Colonic mucosa (tissue), 4 donors: Measurements from ENCODE around the gene ATF7. TPM values are rescaled to one million over a fixed set of nuclear protein-coding genes. Genes with fewer than 3 reads are reported as not detected.
A peak's percentile ranks its signal among the peaks of the same experiment; 100 is the strongest.

Source experiments
- DNase-seq: peaks from one replicate; pipeline ENCODE4 v3.0.0-alpha.2; 2020
- H3K27ac ChIP-seq: fragments of 200-600 bp; one replicate; pipeline ENCODE4 v1.8.0; 2021
- H3K27me3 ChIP-seq: fragments of 200-600 bp; one replicate; pipeline ENCODE4 v1.8.0; 2021
- H3K36me3 ChIP-seq: fragments of 200-600 bp; one replicate; pipeline ENCODE4 v1.8.0; 2021
- H3K4me1 ChIP-seq: fragments of 200-600 bp; one replicate; pipeline ENCODE4 v1.8.0; 2021; ENCODE audit warnings: mild to moderate bottlenecking
- H3K4me3 ChIP-seq: fragments of 200-600 bp; one replicate; pipeline ENCODE4 v1.8.0; 2021
- H3K9ac ChIP-seq, 2 donors: one replicate each; pipeline ENCODE4 v1.7.0; 2013; ENCODE audit warnings: control low read depth in 2 of 2, low read depth in 2 of 2, low read length in 2 of 2
- H3K9me3 ChIP-seq: fragments of 200-600 bp; one replicate; pipeline ENCODE4 v1.8.0; 2021
- CTCF ChIP-seq: fragments of 200-600 bp; IDR thresholded peaks from one replicate; pipeline ENCODE4 v1.8.0; 2022; ENCODE audit warnings: antibody characterized with exemption, mild to moderate bottlenecking
- intact Hi-C: fragments of 100-400 bp; cut with DNase I; formaldehyde crosslinking; loops from one replicate; pipeline ENCODE4 v1.14.1; 2022
- total RNA-seq, 2 donors: library from RNA; stranded (reverse); fragmentation: NEBNext Ultra II Directional in 1 of 2; extraction: Animal tissue kit (Norgen Biotek cat#: 25700) in 1 of 2; gene quantifications; one replicate each; pipeline ENCODE4 v1.2.1, GENCODE V29; 2021
- donor health status: healthy.
- donor health status: DM: no; HTN: no; CAD: no.
- donor health status: DM: no; HTN: no; CAD: no.

ATF7 gene
- total RNA-seq, 2 donors from 2014 or later: 31.1 to 38.5 TPM

GRCh38 chr12:53627919-53628318 lies 1.7 kb upstream of the ATF7 start:
- H3K27ac ChIP-seq: no peak overlapping the region
- no peak for TF ChIP-seq CTCF
- intact Hi-C loops: no loop called here
- no peak for DNase-seq
- H3K9me3 ChIP-seq: no peaks in the 10 kb centered on the region
- H3K4me1 ChIP-seq: peaks cover 5% of the 10 kb centered on the region
- no peaks in the 10 kb centered on the region for H3K27me3 ChIP-seq
- no peak overlapping the region for H3K4me3 ChIP-seq
- no peak overlapping the region for H3K9ac ChIP-seq
- no peaks in the 10 kb centered on the region for H3K36me3 ChIP-seq

- peak overlapping the region; percentile 67 for H3K27ac ChIP-seq
- H3K36me3 ChIP-seq: no peaks in the 10 kb centered on the region
Observed at GRCh38 chr12:53626702-53627169, 554 bp upstream of the ATF7 start.

GRCh38 chr12:53625373-53625945 lies 723 bp downstream of the ATF7 start:
- H3K36me3 ChIP-seq: no peaks in the 10 kb centered on the region
- H3K27ac ChIP-seq: peak overlapping the region; percentile 67
- H3K4me3 ChIP-seq: peak overlapping the region; percentile 44
- DNase-seq: no peak
- H3K9ac ChIP-seq: peak overlapping the region; percentile 24 to 92
- H3K4me1 ChIP-seq: peaks cover 5% of the 10 kb centered on the region
- no peaks in the 10 kb centered on the region for H3K27me3 ChIP-seq
- intact Hi-C loops: loop anchor here (2.0 kb wide), 1 partner anchor 49 kb away; no protein-coding TSS in a partner anchor
- no peak for TF ChIP-seq CTCF
- H3K9me3 ChIP-seq: no peaks in the 10 kb centered on the region

More at GRCh38 chr12:53626702-53627169, 554 bp upstream of the ATF7 start:
- DNase-seq: no peak
- intact Hi-C loops: no loop called here
- Histone ChIP-seq H3K9ac (peak overlapping the region in 1 of 2 donors; percentile 92), H3K9me3 (no peaks in the 10 kb centered on the region), H3K4me3 (peak overlapping the region; percentile 44), H3K27me3 (no peaks in the 10 kb centered on the region), H3K4me1 (peaks cover 5% of the 10 kb centered on the region)
- TF ChIP-seq CTCF: no peak

GRCh38 chr12:53624956-53625355 lies 1.2 kb downstream of the ATF7 start:
- intact Hi-C loops: loop anchor here (2.0 kb wide), 1 partner anchor 50 kb away; no protein-coding TSS in a partner anchor
- H3K9ac ChIP-seq: peak overlapping the region; percentile 24 to 92
- H3K4me1 ChIP-seq: peaks cover 5% of the 10 kb centered on the region
- H3K4me3 ChIP-seq: peak overlapping the region; percentile 44
- TF ChIP-seq CTCF: no peak
- H3K27ac ChIP-seq: peak overlapping the region; percentile 67
- H3K27me3 ChIP-seq: no peaks in the 10 kb centered on the region
- H3K9me3 ChIP-seq: no peaks in the 10 kb centered on the region
- peak; percentile 21 for DNase-seq
- H3K36me3 ChIP-seq: no peaks in the 10 kb centered on the region

GRCh38 chr12:53624458-53624857 lies 1.7 kb downstream of the ATF7 start:
- Histone ChIP-seq H3K27me3 (no peaks in the 10 kb centered on the region), H3K36me3 (no peaks in the 10 kb centered on the region), H3K4me3 (peak overlapping the region; percentile 44), H3K27ac (peak overlapping the region; percentile 67), H3K9me3 (no peaks in the 10 kb centered on the region), H3K9ac (peak overlapping the region in 1 of 2 donors; percentile 92), H3K4me1 (peaks cover 5% of the 10 kb centered on the region)
- no peak for DNase-seq
- intact Hi-C loops: loop anchor here (2.0 kb wide), 1 partner anchor 50 kb away; no protein-coding TSS in a partner anchor
- TF ChIP-seq CTCF: no peak
